IMR-90 (cell line): ENCODE results near the gene HAND1.

ENCODE experiments used
- BHLHE40 ChIP-seq: fragments of 150-350 bp; IDR thresholded peaks from 2 replicates; pipeline ENCODE4 v1.6.1; 2016; ENCODE audit warnings: mild to moderate bottlenecking, low read depth, low read length
- CEBPB ChIP-seq: IDR thresholded peaks from 2 replicates; pipeline ENCODE4 v1.6.1; 2012; ENCODE audit warnings: low read depth, low read length, improper control_type of control experiment
- CTCF ChIP-seq: conservative IDR thresholded peaks from 2 replicates; pipeline ENCODE4 v1.5.1; 2012; ENCODE audit warnings: mild to moderate bottlenecking, low read depth, low read length, improper control_type of control experiment
- MAFK ChIP-seq: IDR thresholded peaks from 2 replicates; pipeline ENCODE4 v1.6.1; 2012; ENCODE audit warnings: low read depth, low read length, improper control_type of control experiment
- MAZ ChIP-seq: IDR thresholded peaks from 2 replicates; pipeline ENCODE4 v1.6.1; 2012; ENCODE audit warnings: low read depth, mild to moderate bottlenecking, low read length, improper control_type of control experiment, moderate library complexity, borderline replicate concordance
- MXI1 ChIP-seq: IDR thresholded peaks from 2 replicates; pipeline ENCODE4 v1.6.1; 2012; ENCODE audit warnings: low read depth, mild to moderate bottlenecking, low read length, moderate library complexity, borderline replicate concordance
- NFE2L2 ChIP-seq: fragments of 150-350 bp; IDR thresholded peaks from 2 replicates; pipeline ENCODE4 v1.6.1; 2016; ENCODE audit warnings: low read depth, mild to moderate bottlenecking, low read length
- POLR2A ChIP-seq: IDR thresholded peaks from 2 replicates; pipeline ENCODE4 v1.6.1; 2012; ENCODE audit warnings: mild to moderate bottlenecking, low read depth, low read length
- RAD21 ChIP-seq: IDR thresholded peaks from 2 replicates; pipeline ENCODE4 v1.6.1; 2012; ENCODE audit warnings: low read length, improper control_type of control experiment
- RCOR1 ChIP-seq: IDR thresholded peaks from 2 replicates; pipeline ENCODE4 v1.6.1; 2012; ENCODE audit warnings: mild to moderate bottlenecking, low read length, improper control_type of control experiment; ENCODE audit not compliant: insufficient replicate concordance
- SMC3 ChIP-seq: fragments of 150-350 bp; IDR thresholded peaks from 2 replicates; pipeline ENCODE4 v1.6.1; 2016; ENCODE audit warnings: low read depth, mild to moderate bottlenecking, antibody characterized with exemption, low read length, moderate library complexity
- TF ChIP-seq, protein P1 (sequence below): fragments of 150-350 bp; IDR thresholded peaks from 2 replicates; pipeline ENCODE4 v1.6.1; 2016; ENCODE audit warnings: low read depth, mild to moderate bottlenecking, low read length, moderate library complexity, borderline replicate concordance

- TF ChIP-seq, protein P1, sequence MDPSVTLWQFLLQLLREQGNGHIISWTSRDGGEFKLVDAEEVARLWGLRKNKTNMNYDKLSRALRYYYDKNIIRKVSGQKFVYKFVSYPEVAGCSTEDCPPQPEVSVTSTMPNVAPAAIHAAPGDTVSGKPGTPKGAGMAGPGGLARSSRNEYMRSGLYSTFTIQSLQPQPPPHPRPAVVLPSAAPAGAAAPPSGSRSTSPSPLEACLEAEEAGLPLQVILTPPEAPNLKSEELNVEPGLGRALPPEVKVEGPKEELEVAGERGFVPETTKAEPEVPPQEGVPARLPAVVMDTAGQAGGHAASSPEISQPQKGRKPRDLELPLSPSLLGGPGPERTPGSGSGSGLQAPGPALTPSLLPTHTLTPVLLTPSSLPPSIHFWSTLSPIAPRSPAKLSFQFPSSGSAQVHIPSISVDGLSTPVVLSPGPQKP: no peak
- TF ChIP-seq CTCF (no peak), SMC3 (no peak), POLR2A (no peak), MAFK (no peak), MAZ (no peak), RAD21 (no peak), RCOR1 (no peak), CEBPB (no peak), MXI1 (no peak), NFE2L2 (no peak), BHLHE40 (no peak)
These were observed 35.6 kb upstream of the HAND1 start for GRCh38 chr5:154513669-154514084.
